ENCODE measurements around the gene MDM4. TPM values are rescaled to one million over a fixed set of nuclear protein-coding genes. Genes with fewer than 3 reads are reported as not detected.

MDM4 gene, protein sequence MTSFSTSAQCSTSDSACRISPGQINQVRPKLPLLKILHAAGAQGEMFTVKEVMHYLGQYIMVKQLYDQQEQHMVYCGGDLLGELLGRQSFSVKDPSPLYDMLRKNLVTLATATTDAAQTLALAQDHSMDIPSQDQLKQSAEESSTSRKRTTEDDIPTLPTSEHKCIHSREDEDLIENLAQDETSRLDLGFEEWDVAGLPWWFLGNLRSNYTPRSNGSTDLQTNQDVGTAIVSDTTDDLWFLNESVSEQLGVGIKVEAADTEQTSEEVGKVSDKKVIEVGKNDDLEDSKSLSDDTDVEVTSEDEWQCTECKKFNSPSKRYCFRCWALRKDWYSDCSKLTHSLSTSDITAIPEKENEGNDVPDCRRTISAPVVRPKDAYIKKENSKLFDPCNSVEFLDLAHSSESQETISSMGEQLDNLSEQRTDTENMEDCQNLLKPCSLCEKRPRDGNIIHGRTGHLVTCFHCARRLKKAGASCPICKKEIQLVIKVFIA
- 10 to 100 TPM; 21.0 to 37.6 (median 25.3) TPM for total RNA-seq
- long read RNA-seq = 0 reads

DNA sequence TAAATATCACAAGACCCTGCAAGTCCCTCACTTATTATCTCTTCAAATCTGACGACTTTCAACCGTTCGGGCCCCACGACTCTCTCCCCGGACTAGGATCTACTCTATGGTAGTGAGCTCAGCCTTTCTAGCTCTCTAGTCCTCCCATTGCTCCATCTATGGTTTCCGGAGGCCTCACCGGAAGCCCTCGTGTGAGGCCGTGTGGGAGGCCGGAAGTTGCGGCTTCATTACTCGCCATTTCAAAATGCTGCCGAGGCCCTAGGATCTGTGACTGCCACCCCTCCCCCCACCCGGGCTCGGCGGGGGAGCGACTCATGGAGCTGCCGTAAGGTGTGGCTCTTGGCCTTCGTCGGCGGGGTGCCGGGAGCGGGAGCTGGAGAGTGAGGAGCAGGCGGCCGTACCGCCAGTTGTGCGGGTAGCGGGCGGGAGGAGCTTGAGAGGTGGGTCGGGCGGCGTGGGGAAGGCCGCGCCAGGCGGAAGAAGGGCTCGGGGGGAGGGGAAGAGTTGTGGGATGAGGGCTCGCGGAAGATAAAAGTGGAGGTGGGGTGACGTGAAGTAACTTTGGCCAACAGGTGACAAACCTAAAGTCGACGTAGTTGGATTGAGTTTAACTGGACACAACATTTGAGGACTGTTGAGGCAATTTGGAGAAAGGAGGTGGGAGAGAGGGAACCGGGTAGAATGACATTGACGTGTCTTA, at the start of gene MDM4:
Gene MDM4, plus strand, starts transcription at position 227 of the 700 bp plus-strand sequence. CDS start 9,113 bp downstream, outside the sequence.
- H3K27me3 ChIP-seq = no peaks in the 10 kb centered on the region
- WGBS (ENCODE audit: insufficient coverage, low coverage, low lambda C conversion rate, missing lambda C conversion rate) = under 1% methylated on average over 42 of the region's 43 CpGs
- H3K36me3 ChIP-seq = no peaks in the 10 kb centered on the region
- peaks cover 0 to 15% (median 0%) of the 10 kb centered on the region in 4 donors for H3K4me1 ChIP-seq
- ATAC-seq (peak; percentile 95 to 98 (median 96)), DNase-seq (peak; percentile 90 to 95 (median 93))
- peak within 1 kb of the TSS; percentile 80 to 94 (median 90) for H3K27ac ChIP-seq
- TF ChIP-seq POLR2A (IDR thresholded peaks at IDR 0.05) (peak; percentile 92), CTCF (IDR thresholded peaks at IDR 0.05) (no peak)
- no peaks in the 10 kb centered on the region for H3K9me3 ChIP-seq
- peak within 1 kb of the TSS; percentile 64 to 80 (median 70) for H3K4me3 ChIP-seq
- intact Hi-C loops (cut with DNase I) = no loop called here

DNA sequence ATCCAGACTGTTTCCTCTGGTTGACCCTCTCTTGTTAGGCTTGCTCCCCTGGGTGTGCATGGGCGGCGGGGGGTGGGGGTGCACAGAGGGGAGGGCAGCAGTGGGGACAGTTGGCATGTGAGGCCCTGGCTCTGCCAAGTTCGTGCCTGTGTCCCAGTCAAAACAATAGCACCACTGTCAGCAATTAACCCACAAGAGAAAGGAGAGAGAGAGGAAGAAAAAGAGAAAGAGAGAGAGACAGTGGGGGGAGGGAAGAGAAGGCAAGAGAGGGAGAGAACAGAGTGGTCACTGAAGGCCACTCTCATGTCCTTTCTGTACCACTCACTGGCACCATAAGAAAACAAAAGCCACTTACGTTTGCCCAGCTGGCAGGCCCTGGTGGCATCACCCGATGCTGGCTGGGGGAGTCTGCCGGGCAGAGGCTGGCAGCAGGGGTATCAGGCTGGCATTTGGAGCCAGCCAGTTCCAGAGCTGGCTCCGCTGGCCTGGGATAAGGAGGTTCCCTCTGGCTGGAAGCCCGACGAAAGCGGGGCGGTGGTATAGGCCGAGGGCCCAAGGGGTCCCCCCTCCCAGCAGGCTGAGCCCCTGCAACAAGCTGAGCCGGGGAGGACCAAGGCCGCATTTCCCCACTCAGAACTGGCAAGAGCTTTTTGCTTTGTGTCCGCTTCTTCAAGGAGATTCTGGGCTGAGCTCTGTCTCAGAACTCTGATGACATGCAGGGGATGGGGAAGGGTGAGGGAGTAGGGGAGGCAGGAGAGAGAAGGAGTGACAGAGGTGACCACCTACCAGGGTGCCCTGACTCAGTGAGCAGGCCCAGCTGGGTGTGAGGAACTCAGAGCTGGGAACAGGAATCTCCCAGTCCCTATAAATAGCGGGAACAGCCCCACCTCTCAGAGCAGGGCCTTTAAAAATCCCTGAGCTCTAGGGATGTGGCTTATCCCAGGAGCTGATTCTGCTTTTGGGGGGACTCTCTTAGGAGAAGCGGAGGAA, 49.5 kb upstream of the MDM4 start:
- Histone ChIP-seq H3K36me3 (no peaks in the 10 kb centered on the region), H3K4me1 (no peaks in the 10 kb centered on the region), H3K27me3 (no peaks in the 10 kb centered on the region), H3K4me3 (no peak overlapping the region), H3K27ac (peak overlapping the region in 2 of 3 donors; percentile 8 to 33), H3K9me3 (no peaks in the 10 kb centered on the region)
- intact Hi-C loops (cut with DNase I) = no loop called here
- no peak for ATAC-seq
- TF ChIP-seq POLR2A (IDR thresholded peaks at IDR 0.05) = no peak
- TF ChIP-seq CTCF (IDR thresholded peaks at IDR 0.05) = no peak
- no peak for DNase-seq
- WGBS (ENCODE audit: insufficient coverage, low coverage, low lambda C conversion rate, missing lambda C conversion rate) = 26% methylated on average over 8 of the region's 17 CpGs

DNA sequence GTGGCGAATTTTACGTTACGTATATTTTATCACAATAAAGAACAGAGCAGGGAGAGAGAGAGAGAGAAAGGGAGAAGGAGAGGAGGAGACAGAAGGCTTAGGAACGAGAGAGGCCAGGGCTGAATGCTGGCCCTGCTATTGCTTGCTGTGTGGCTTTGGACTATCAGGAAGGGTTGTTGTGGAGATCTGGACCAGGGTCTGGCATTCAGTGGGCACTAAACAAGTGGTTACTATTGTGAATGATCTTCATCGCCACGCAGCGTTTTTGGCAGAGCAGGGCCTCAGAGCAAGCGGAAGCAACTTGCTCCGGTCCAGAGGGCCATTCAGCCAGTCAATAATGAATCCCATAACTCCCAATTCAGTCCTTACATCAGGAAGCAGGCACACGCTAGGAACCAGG, 48.0 kb upstream of the MDM4 start:
- WGBS (ENCODE audit: insufficient coverage, low coverage, low lambda C conversion rate, missing lambda C conversion rate) = 88% methylated on average over 5 of the region's 10 CpGs
- no peak for TF ChIP-seq CTCF (IDR thresholded peaks at IDR 0.05)
- TF ChIP-seq POLR2A (IDR thresholded peaks at IDR 0.05) = no peak
- intact Hi-C loops (cut with DNase I) = no loop called here
- H3K36me3 ChIP-seq = no peaks in the 10 kb centered on the region
- H3K4me1 ChIP-seq = no peaks in the 10 kb centered on the region
- no peak for DNase-seq
- no peak overlapping the region for H3K4me3 ChIP-seq
- no peaks in the 10 kb centered on the region for H3K9me3 ChIP-seq
- H3K27me3 ChIP-seq = no peaks in the 10 kb centered on the region
- no peak for ATAC-seq
- no peak overlapping the region for H3K27ac ChIP-seq

- no peaks in the 10 kb centered on the region for H3K4me1 ChIP-seq
- 83% methylated on average over 6 of the region's 18 CpGs for WGBS (ENCODE audit: insufficient coverage, low coverage, low lambda C conversion rate, missing lambda C conversion rate)
- no peak for ATAC-seq
- intact Hi-C loops (cut with DNase I) = no loop called here
- H3K4me3 ChIP-seq = no peak overlapping the region
- H3K27ac ChIP-seq = no peak overlapping the region
- H3K36me3 ChIP-seq = no peaks in the 10 kb centered on the region
- H3K27me3 ChIP-seq = no peaks in the 10 kb centered on the region
- no peak for DNase-seq
- no peak for TF ChIP-seq CTCF (IDR thresholded peaks at IDR 0.05)
- TF ChIP-seq POLR2A (IDR thresholded peaks at IDR 0.05) = no peak
- H3K9me3 ChIP-seq = no peaks in the 10 kb centered on the region
These were observed 47.4 kb upstream of the MDM4 start for GRCh38 chr1:204468766-204469302.
